Endodermal cell (in vitro differentiated cells): ENCODE results near the gene HSPA2. TPM values are rescaled to one million over a fixed set of nuclear protein-coding genes. Genes with fewer than 3 reads are reported as not detected.

Source experiments
- DNase-seq: peaks from one replicate; pipeline ENCODE4 v3.0.0-alpha.2; 2017
- H3K27ac ChIP-seq: 2 replicates; pipeline ENCODE4 v1.5.1; 2013; ENCODE audit warnings: mild to moderate bottlenecking, low read depth, low read length, moderate library complexity
- H3K27me3 ChIP-seq: 2 replicates; pipeline ENCODE4 v1.6.1; 2013; ENCODE audit warnings: mild to moderate bottlenecking, low read length, moderate library complexity; ENCODE audit not compliant: insufficient read depth, control insufficient read depth, poor library complexity, severe bottlenecking
- H3K36me3 ChIP-seq: 2 replicates; pipeline ENCODE4 v1.7.0; 2013; ENCODE audit warnings: mild to moderate bottlenecking, low read length, moderate library complexity; ENCODE audit not compliant: control insufficient read depth, insufficient read depth
- H3K4me1 ChIP-seq: one replicate; pipeline ENCODE4 v1.7.0; 2013; ENCODE audit warnings: low read length; ENCODE audit not compliant: control insufficient read depth, insufficient read depth
- H3K4me3 ChIP-seq: 2 replicates; pipeline ENCODE4 v1.5.1; 2013; ENCODE audit warnings: mild to moderate bottlenecking, low read length, moderate library complexity
- H3K9ac ChIP-seq: 2 replicates; pipeline ENCODE4 v1.6.1; 2013; ENCODE audit warnings: mild to moderate bottlenecking, low read length, moderate library complexity; ENCODE audit not compliant: poor library complexity, severe bottlenecking; ENCODE audit errors: extremely low read depth
- H3K9me3 ChIP-seq: 2 replicates; pipeline ENCODE4 v1.6.1; 2013; ENCODE audit warnings: mild to moderate bottlenecking, low read length, moderate library complexity; ENCODE audit not compliant: control insufficient read depth
- H3K27ac Mint-ChIP-seq: 2 replicates; pipeline ENCODE4 v1.8.0; 2020; ENCODE audit warnings: mixed read lengths
- H3K27me3 Mint-ChIP-seq: 2 replicates; pipeline ENCODE4 v1.8.0; 2021; ENCODE audit warnings: mild to moderate bottlenecking, mixed read lengths; ENCODE audit not compliant: insufficient read depth
- H3K36me3 Mint-ChIP-seq: 2 replicates; pipeline ENCODE4 v1.8.0; 2020; ENCODE audit warnings: low read depth, mixed read lengths
- H3K4me1 Mint-ChIP-seq: 2 replicates; pipeline ENCODE4 v1.8.0; 2020; ENCODE audit warnings: mixed read lengths
- H3K4me3 Mint-ChIP-seq: 2 replicates; pipeline ENCODE4 v1.8.0; 2020; ENCODE audit warnings: mild to moderate bottlenecking, moderate library complexity, mixed read lengths
- H3K9me3 Mint-ChIP-seq: 2 replicates; pipeline ENCODE4 v1.8.0; 2020; ENCODE audit warnings: mild to moderate bottlenecking, mixed read lengths
- CTCF ChIP-seq: fragments of 200-600 bp; sonication (generic); conservative IDR thresholded peaks from 2 replicates; pipeline ENCODE4 v1.5.0; 2021; ENCODE audit warnings: antibody characterized with exemption, mild to moderate bottlenecking
- WGBS, 2 experiments: methylation state at CpG; one replicate each; pipeline versions ENCODE4 v1.1.5 to v1.1.7; 2013; ENCODE audit warnings: missing lambda C conversion rate in 2 of 2, mixed read lengths in 1 of 2; ENCODE audit not compliant: insufficient coverage in 1 of 2, insufficient read length in 1 of 2; 5-methylcytosine and 5-hydroxymethylcytosine counted together
- total RNA-seq, 2 donors: library from RNA; stranded (reverse); fragmentation: NEBNext Ultra II Directional in 1 of 2; extraction: Animal tissue kit (Norgen Biotek cat#: 25700) in 1 of 2; gene quantifications; 2 replicates in 1 of 2; 3 replicates in 1 of 2; pipeline ENCODE4 v1.2.1, GENCODE V29; 2021

Gene HSPA2
- total RNA-seq, 2 donors from 2014 or later: 7.9 to 12.9 TPM

DNA sequence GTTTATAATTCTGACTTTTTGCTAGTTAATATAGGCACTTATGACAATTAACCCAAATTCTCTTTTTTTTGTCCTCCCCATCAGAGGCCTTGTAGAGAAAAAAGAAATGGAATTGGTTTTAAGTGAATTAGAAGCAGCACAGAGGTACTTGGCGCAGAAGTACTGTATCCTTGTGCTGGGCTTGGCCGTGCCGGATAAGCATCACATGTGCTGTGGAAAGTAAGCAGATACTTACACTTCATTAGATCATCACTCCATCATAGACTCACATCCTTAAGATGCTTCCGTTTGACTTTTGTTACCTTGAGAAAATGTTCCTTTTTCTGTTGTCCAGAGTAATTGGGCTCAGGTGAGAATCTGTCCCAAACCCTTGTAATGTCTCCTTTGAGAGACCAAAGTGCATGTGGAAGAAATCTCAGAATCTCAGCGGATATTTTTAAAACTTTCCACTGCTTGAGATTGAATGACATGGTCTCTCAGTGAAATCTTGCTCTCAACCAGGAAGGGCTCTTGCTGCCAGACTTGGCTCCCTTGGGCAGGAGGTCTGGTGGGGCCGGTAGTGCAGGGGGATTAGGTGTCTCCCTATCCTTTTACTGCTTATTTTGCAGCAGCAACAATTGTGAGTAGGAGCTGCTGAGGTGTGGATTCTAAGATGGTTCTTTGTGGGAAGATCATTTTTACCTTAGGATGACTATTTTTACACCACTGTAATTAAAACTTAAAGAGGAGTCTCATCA, 34.0 kb downstream of the HSPA2 start:
- H3K27me3 ChIP-seq: no peaks in the 10 kb centered on the region
- no peaks in the 10 kb centered on the region for H3K27me3 Mint-ChIP-seq
- TF ChIP-seq CTCF: no peak
- WGBS, 2 experiments: 94 to 95% methylated on average over 4 to 6 of the region's 6 CpGs
- no peak overlapping the region for H3K27ac Mint-ChIP-seq
- no peaks in the 10 kb centered on the region for H3K36me3 Mint-ChIP-seq
- no peaks in the 10 kb centered on the region for H3K36me3 ChIP-seq
- H3K4me1 ChIP-seq: no peaks in the 10 kb centered on the region
- H3K4me3 Mint-ChIP-seq: no peak overlapping the region
- peaks cover 2% of the 10 kb centered on the region for H3K4me1 Mint-ChIP-seq
- DNase-seq: no peak
- H3K9ac ChIP-seq: no peak overlapping the region
- H3K9me3 Mint-ChIP-seq: no peaks in the 10 kb centered on the region
- H3K9me3 ChIP-seq: no peaks in the 10 kb centered on the region
- no peak overlapping the region for H3K4me3 ChIP-seq
- no peak overlapping the region for H3K27ac ChIP-seq

GRCh38 chr14:64577211-64577610, 36.7 kb downstream of the HSPA2 start:
- H3K4me3 Mint-ChIP-seq: no peak overlapping the region
- H3K4me1 Mint-ChIP-seq: peaks cover 20% of the 10 kb centered on the region
- Histone ChIP-seq H3K9me3 (no peaks in the 10 kb centered on the region), H3K27ac (no peak overlapping the region), H3K27me3 (no peaks in the 10 kb centered on the region), H3K4me3 (no peak overlapping the region), H3K36me3 (no peaks in the 10 kb centered on the region), H3K9ac (no peak overlapping the region), H3K4me1 (peaks cover 11% of the 10 kb centered on the region)
- no peaks in the 10 kb centered on the region for H3K36me3 Mint-ChIP-seq
- no peak for TF ChIP-seq CTCF
- DNase-seq: no peak
- H3K9me3 Mint-ChIP-seq: no peaks in the 10 kb centered on the region
- WGBS, 2 experiments: 96 to 98% methylated on average over 5 of the region's 5 CpGs
- no peaks in the 10 kb centered on the region for H3K27me3 Mint-ChIP-seq
- H3K27ac Mint-ChIP-seq: no peak overlapping the region

DNA sequence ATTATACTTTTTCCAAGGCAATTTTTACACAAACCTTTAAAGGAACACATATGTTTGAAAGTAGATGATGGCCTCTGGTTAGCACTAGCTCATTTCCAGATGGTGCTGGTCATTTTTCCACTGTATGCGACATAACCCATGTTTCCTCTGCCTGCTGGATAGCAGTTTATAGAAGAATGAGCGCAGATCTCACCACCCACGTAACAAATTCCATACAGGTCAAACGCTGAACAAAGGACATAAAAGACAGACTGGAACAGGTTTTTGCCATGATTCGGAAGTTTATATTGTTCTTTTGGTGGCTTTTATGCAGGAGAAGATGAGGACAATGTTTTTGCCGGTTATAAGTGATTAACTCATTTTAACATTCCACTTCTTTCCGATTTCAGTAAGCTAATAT, 39.9 kb downstream of the HSPA2 start:
- H3K27ac ChIP-seq: no peak overlapping the region
- Mint-ChIP-seq H3K36me3 (no peaks in the 10 kb centered on the region), H3K4me3 (no peak overlapping the region), H3K4me1 (peaks cover 20% of the 10 kb centered on the region), H3K27me3 (no peaks in the 10 kb centered on the region), H3K9me3 (no peaks in the 10 kb centered on the region), H3K27ac (peak overlapping the region; percentile 87)
- 66 to 93% methylated on average over 5 to 7 of the region's 7 CpGs for WGBS, 2 experiments
- DNase-seq: no peak
- no peak overlapping the region for H3K4me3 ChIP-seq
- H3K4me1 ChIP-seq: peaks cover 11% of the 10 kb centered on the region
- no peaks in the 10 kb centered on the region for H3K27me3 ChIP-seq
- H3K36me3 ChIP-seq: no peaks in the 10 kb centered on the region
- H3K9me3 ChIP-seq: no peaks in the 10 kb centered on the region
- H3K9ac ChIP-seq: no peak overlapping the region
- TF ChIP-seq CTCF: no peak
